Thoracic aorta (tissue), 2 donors: Measurements from ENCODE around the gene RAPGEF4. TPM values are rescaled to one million over a fixed set of nuclear protein-coding genes. Genes with fewer than 3 reads are reported as not detected.

Experiments
- ATAC-seq: fragments of 150-250 bp; one replicate; pipeline ENCODE4 v1.8.0; 2017; ENCODE audit warnings: low read depth; ENCODE audit not compliant: insufficient number of reproducible peaks, low FRiP score
- DNase-seq: peaks from one replicate; pipeline ENCODE4 v3.0.0-alpha.2; 2020; ENCODE audit warnings: low spot score
- H3K27ac ChIP-seq, 2 donors: fragments of 200-600 bp; sonication (generic); 1 replicate in 1 of 2; 2 replicates in 1 of 2; pipeline ENCODE4 v1.5.1; 2016; ENCODE audit warnings: mild to moderate bottlenecking in 2 of 2, moderate library complexity in 2 of 2
- H3K27me3 ChIP-seq: fragments of 200-600 bp; sonication (generic); replicated peaks from 2 replicates; pipeline ENCODE4 v1.6.0; 2016; ENCODE audit warnings: mild to moderate bottlenecking; ENCODE audit not compliant: insufficient read depth
- H3K36me3 ChIP-seq: fragments of 200-600 bp; sonication (generic); one replicate; pipeline ENCODE4 v1.5.1; 2016
- H3K4me1 ChIP-seq, 2 donors: fragments of 200-600 bp; sonication (generic); 1 replicate in 1 of 2; 2 replicates in 1 of 2; pipeline versions ENCODE4 v1.5.1 to v1.6.0; 2016; ENCODE audit warnings: low read depth in 2 of 2, mild to moderate bottlenecking in 1 of 2; ENCODE audit not compliant: control insufficient read depth in 1 of 2
- H3K4me3 ChIP-seq: fragments of 200-600 bp; sonication (generic); 2 replicates; pipeline ENCODE4 v1.5.1; 2016; ENCODE audit warnings: mild to moderate bottlenecking
- H3K9me3 ChIP-seq: fragments of 200-600 bp; sonication (generic); 2 replicates; pipeline ENCODE4 v1.5.1; 2016
- CTCF ChIP-seq: fragments of 200-600 bp; sonication (generic); IDR thresholded peaks from one replicate; pipeline ENCODE4 v1.5.1; 2019; ENCODE audit warnings: antibody characterized with exemption
- total RNA-seq, 2 donors: library from RNA; depleted of rRNA; stranded (reverse); fragments of >200 nt; gene quantifications; one replicate each; pipeline versions ENCODE4 v1.1.0 to v1.2.3, GENCODE V29; 2016

The RAPGEF4 gene
- total RNA-seq, 2 donors from 2014 or later, result 9.9 to 18.4 TPM

GRCh38 chr2:172856606-172857005 lies 121.0 kb downstream of the RAPGEF4 start:
- no peak for ATAC-seq
- Histone ChIP-seq H3K36me3 (no peaks in the 10 kb centered on the region), H3K4me1 (no peaks in the 10 kb centered on the region)

GRCh38 chr2:172858473-172858745 lies 122.8 kb downstream of the RAPGEF4 start:
- Histone ChIP-seq H3K4me1 (no peaks in the 10 kb centered on the region), H3K27ac (no peak overlapping the region), H3K4me3 (no peak overlapping the region), H3K27me3 (no peaks in the 10 kb centered on the region), H3K36me3 (no peaks in the 10 kb centered on the region), H3K9me3 (no peaks in the 10 kb centered on the region)
- TF ChIP-seq CTCF, result no peak
- ATAC-seq (no peak), DNase-seq (no peak)

More at GRCh38 chr2:172856606-172857005, 121.0 kb downstream of the RAPGEF4 start:
- H3K9me3 ChIP-seq, result no peaks in the 10 kb centered on the region
- TF ChIP-seq CTCF, result no peak
- no peak overlapping the region for H3K4me3 ChIP-seq
- H3K27me3 ChIP-seq, result no peaks in the 10 kb centered on the region
- no peak for DNase-seq
- no peak overlapping the region for H3K27ac ChIP-seq

- H3K27me3 ChIP-seq, result no peaks in the 10 kb centered on the region
- no peak for ATAC-seq
- no peak overlapping the region for H3K27ac ChIP-seq
- no peaks in the 10 kb centered on the region for H3K4me1 ChIP-seq
- no peak for TF ChIP-seq CTCF
- no peaks in the 10 kb centered on the region for H3K36me3 ChIP-seq
- no peaks in the 10 kb centered on the region for H3K9me3 ChIP-seq
- no peak overlapping the region for H3K4me3 ChIP-seq
- no peak for DNase-seq
Measured at GRCh38 chr2:172859581-172860335, 124.1 kb downstream of the RAPGEF4 start.

- H3K27ac ChIP-seq, result no peak overlapping the region
- H3K4me1 ChIP-seq, result no peaks in the 10 kb centered on the region
- no peaks in the 10 kb centered on the region for H3K36me3 ChIP-seq
- H3K27me3 ChIP-seq, result no peaks in the 10 kb centered on the region
- no peak overlapping the region for H3K4me3 ChIP-seq
- DNase-seq (no peak), ATAC-seq (no peak)
- TF ChIP-seq CTCF, result no peak
- no peaks in the 10 kb centered on the region for H3K9me3 ChIP-seq
Measured at GRCh38 chr2:172860336-172860707, 124.7 kb downstream of the RAPGEF4 start.

GRCh38 chr2:172861098-172861497 lies 125.5 kb downstream of the RAPGEF4 start:
- Histone ChIP-seq H3K27ac (no peak overlapping the region), H3K4me1 (no peaks in the 10 kb centered on the region), H3K27me3 (no peaks in the 10 kb centered on the region), H3K36me3 (no peaks in the 10 kb centered on the region), H3K4me3 (no peak overlapping the region), H3K9me3 (no peaks in the 10 kb centered on the region)
- no peak for ATAC-seq
- TF ChIP-seq CTCF, result no peak
- DNase-seq, result no peak
